ENCODE results near the gene DOK5. TPM values are rescaled to one million over a fixed set of nuclear protein-coding genes. Genes with fewer than 3 reads are reported as not detected.

The DOK5 gene
- total and polyA plus RNA-seq, 2 experiments from 2014 or later: 5.0 to 6.9 TPM

- TF ChIP-seq ZNF114 (CRISPR knock-in tag; IDR thresholded peaks at IDR 0.05) (no peak), CREB1 (CRISPR knock-in tag; IDR thresholded peaks at IDR 0.05; ENCODE audit: low read depth) (no peak), POLR2AphosphoS5 (IDR thresholded peaks at IDR 0.05; ENCODE audit: low read depth) (no peak), ZNF462 (CRISPR knock-in tag; IDR thresholded peaks at IDR 0.05) (no peak), EZH2phosphoT487 (IDR thresholded peaks at IDR 0.05; ENCODE audit: unreplicated experiment) (no peak)
Measured at GRCh38 chr20:54626126-54626525, 150.7 kb downstream of the DOK5 start (continued).

GRCh38 chr20:54629632-54630031 lies 154.2 kb downstream of the DOK5 start:
- no peak overlapping the region for H2AFZ ChIP-seq
- H3K27ac Mint-ChIP-seq: no peak overlapping the region
- H3K4me3 Mint-ChIP-seq: no peak overlapping the region
- no peaks in the 10 kb centered on the region for H3K27me3 Mint-ChIP-seq (ENCODE audit: insufficient read depth, low read depth, poor library complexity)
- H3K36me3 Mint-ChIP-seq (ENCODE audit: low read depth): peaks cover under 1% of the 10 kb centered on the region; the same call in 2 of the 3 replicates
- H3K36me3 ChIP-seq (ENCODE audit: insufficient read depth): no peaks in the 10 kb centered on the region
- DNase-seq (ENCODE audit: low spot score): no peak
- no peak overlapping the region for H3K4me3 ChIP-seq
- no peaks in the 10 kb centered on the region for H3F3A ChIP-seq (replicated peaks; ENCODE audit: low read depth)
- H3K9me3 Mint-ChIP-seq: no peaks in the 10 kb centered on the region
- H3K27me3 ChIP-seq (ENCODE audit: insufficient read depth): no peaks in the 10 kb centered on the region
- no peak overlapping the region for H3K27ac ChIP-seq (ENCODE audit: low read depth)
- H3K4me1 Mint-ChIP-seq: peaks cover 36% of the 10 kb centered on the region
- no peaks in the 10 kb centered on the region for H3K9me2 ChIP-seq (ENCODE audit: insufficient read depth)
- no peaks in the 10 kb centered on the region for H4K20me1 ChIP-seq (replicated peaks; ENCODE audit: insufficient read depth)
- H3K4me1 ChIP-seq (ENCODE audit: insufficient read depth): peaks cover 31% of the 10 kb centered on the region
- H3K4me2 ChIP-seq: no peak overlapping the region
- H3K79me2 ChIP-seq (replicated peaks; ENCODE audit: insufficient read depth): no peaks in the 10 kb centered on the region
- no peak for ATAC-seq
- TF ChIP-seq ZNF331 (CRISPR knock-in tag; IDR thresholded peaks at IDR 0.05; ENCODE audit: low read depth) (no peak), REST (IDR thresholded peaks at IDR 0.05; ENCODE audit: unreplicated experiment) (no peak), EZH2phosphoT487 (IDR thresholded peaks at IDR 0.05; ENCODE audit: unreplicated experiment) (no peak), STAT1 (IDR thresholded peaks at IDR 0.05; ENCODE audit: unreplicated experiment) (no peak), NANOG (IDR thresholded peaks at IDR 0.05; ENCODE audit: borderline replicate concordance) (no peak), EZH2 (IDR thresholded peaks at IDR 0.05; ENCODE audit: low read depth, unreplicated experiment) (no peak), CREB1 (CRISPR knock-in tag; IDR thresholded peaks at IDR 0.05; ENCODE audit: low read depth) (no peak), ETS1 (IDR thresholded peaks at IDR 0.05) (no peak), JUNB (IDR thresholded peaks at IDR 0.05; ENCODE audit: unreplicated experiment) (no peak)

Measured in GM23338 (cell line).